Measurements from ENCODE around the gene HS3ST5. TPM values are rescaled to one million over a fixed set of nuclear protein-coding genes. Genes with fewer than 3 reads are reported as not detected.
A peak's percentile ranks its signal among the peaks of the same experiment; 100 is the strongest.

HS3ST5 gene
- total and polyA plus RNA-seq, 2 experiments from 2014 or later, result 2.8 to 3.5 TPM

DNA sequence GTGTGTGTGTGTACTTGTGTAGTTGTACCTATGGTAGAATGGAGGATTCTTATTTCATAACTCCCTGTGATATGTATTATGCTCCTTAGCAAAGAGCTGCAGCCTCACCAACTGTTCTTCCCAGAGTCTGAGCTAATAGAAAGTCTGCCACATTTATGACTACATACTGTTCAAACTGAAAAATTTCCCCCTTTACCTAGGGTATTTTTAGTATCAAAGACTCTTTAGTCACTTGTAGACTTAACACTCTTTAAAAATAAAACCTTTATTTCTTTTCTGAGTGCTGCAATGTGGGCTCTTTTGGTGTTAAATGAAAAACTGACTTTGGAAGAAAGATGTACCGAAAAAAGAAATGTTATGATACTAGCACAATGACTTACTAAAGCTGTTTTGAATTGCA is 39.6 kb upstream of the HS3ST5 start (continued):
- TF ChIP-seq, protein P1, sequence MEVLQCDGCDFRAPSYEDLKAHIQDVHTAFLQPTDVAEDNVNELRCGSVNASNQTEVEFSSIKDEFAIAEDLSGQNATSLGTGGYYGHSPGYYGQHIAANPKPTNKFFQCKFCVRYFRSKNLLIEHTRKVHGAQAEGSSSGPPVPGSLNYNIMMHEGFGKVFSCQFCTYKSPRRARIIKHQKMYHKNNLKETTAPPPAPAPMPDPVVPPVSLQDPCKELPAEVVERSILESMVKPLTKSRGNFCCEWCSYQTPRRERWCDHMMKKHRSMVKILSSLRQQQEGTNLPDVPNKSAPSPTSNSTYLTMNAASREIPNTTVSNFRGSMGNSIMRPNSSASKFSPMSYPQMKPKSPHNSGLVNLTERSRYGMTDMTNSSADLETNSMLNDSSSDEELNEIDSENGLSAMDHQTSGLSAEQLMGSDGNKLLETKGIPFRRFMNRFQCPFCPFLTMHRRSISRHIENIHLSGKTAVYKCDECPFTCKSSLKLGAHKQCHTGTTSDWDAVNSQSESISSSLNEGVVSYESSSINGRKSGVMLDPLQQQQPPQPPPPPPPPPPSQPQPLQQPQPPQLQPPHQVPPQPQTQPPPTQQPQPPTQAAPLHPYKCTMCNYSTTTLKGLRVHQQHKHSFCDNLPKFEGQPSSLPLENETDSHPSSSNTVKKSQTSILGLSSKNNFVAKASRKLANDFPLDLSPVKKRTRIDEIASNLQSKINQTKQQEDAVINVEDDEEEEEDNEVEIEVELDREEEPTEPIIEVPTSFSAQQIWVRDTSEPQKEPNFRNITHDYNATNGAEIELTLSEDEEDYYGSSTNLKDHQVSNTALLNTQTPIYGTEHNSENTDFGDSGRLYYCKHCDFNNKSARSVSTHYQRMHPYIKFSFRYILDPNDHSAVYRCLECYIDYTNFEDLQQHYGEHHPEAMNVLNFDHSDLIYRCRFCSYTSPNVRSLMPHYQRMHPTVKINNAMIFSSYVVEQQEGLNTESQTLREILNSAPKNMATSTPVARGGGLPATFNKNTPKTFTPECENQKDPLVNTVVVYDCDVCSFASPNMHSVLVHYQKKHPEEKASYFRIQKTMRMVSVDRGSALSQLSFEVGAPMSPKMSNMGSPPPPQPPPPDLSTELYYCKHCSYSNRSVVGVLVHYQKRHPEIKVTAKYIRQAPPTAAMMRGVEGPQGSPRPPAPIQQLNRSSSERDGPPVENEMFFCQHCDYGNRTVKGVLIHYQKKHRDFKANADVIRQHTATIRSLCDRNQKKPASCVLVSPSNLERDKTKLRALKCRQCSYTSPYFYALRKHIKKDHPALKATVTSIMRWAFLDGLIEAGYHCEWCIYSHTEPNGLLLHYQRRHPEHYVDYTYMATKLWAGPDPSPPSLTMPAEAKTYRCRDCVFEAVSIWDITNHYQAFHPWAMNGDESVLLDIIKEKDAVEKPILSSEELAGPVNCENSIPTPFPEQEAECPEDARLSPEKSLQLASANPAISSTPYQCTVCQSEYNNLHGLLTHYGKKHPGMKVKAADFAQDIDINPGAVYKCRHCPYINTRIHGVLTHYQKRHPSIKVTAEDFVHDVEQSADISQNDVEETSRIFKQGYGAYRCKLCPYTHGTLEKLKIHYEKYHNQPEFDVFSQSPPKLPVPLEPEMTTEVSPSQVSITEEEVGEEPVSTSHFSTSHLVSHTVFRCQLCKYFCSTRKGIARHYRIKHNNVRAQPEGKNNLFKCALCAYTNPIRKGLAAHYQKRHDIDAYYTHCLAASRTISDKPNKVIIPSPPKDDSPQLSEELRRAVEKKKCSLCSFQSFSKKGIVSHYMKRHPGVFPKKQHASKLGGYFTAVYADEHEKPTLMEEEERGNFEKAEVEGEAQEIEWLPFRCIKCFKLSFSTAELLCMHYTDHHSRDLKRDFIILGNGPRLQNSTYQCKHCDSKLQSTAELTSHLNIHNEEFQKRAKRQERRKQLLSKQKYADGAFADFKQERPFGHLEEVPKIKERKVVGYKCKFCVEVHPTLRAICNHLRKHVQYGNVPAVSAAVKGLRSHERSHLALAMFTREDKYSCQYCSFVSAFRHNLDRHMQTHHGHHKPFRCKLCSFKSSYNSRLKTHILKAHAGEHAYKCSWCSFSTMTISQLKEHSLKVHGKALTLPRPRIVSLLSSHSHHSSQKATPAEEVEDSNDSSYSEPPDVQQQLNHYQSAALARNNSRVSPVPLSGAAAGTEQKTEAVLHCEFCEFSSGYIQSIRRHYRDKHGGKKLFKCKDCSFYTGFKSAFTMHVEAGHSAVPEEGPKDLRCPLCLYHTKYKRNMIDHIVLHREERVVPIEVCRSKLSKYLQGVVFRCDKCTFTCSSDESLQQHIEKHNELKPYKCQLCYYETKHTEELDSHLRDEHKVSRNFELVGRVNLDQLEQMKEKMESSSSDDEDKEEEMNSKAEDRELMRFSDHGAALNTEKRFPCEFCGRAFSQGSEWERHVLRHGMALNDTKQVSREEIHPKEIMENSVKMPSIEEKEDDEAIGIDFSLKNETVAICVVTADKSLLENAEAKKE (CRISPR knock-in tag; IDR thresholded peaks at IDR 0.05), result no peak
- TF ChIP-seq POLR2AphosphoS5 (IDR thresholded peaks at IDR 0.05; ENCODE audit: low read depth) (no peak), EZH2 (IDR thresholded peaks at IDR 0.05; ENCODE audit: low read depth, unreplicated experiment) (no peak), NANOG (IDR thresholded peaks at IDR 0.05; ENCODE audit: borderline replicate concordance) (no peak)
- TF ChIP-seq, protein P2, sequence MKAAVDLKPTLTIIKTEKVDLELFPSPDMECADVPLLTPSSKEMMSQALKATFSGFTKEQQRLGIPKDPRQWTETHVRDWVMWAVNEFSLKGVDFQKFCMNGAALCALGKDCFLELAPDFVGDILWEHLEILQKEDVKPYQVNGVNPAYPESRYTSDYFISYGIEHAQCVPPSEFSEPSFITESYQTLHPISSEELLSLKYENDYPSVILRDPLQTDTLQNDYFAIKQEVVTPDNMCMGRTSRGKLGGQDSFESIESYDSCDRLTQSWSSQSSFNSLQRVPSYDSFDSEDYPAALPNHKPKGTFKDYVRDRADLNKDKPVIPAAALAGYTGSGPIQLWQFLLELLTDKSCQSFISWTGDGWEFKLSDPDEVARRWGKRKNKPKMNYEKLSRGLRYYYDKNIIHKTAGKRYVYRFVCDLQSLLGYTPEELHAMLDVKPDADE (IDR thresholded peaks at IDR 0.05), result no peak
- TF ChIP-seq, protein P3, sequence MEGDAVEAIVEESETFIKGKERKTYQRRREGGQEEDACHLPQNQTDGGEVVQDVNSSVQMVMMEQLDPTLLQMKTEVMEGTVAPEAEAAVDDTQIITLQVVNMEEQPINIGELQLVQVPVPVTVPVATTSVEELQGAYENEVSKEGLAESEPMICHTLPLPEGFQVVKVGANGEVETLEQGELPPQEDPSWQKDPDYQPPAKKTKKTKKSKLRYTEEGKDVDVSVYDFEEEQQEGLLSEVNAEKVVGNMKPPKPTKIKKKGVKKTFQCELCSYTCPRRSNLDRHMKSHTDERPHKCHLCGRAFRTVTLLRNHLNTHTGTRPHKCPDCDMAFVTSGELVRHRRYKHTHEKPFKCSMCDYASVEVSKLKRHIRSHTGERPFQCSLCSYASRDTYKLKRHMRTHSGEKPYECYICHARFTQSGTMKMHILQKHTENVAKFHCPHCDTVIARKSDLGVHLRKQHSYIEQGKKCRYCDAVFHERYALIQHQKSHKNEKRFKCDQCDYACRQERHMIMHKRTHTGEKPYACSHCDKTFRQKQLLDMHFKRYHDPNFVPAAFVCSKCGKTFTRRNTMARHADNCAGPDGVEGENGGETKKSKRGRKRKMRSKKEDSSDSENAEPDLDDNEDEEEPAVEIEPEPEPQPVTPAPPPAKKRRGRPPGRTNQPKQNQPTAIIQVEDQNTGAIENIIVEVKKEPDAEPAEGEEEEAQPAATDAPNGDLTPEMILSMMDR (conservative IDR thresholded peaks at IDR 0.05; ENCODE audit: low read depth in 2 of 2), result no peak

DNA sequence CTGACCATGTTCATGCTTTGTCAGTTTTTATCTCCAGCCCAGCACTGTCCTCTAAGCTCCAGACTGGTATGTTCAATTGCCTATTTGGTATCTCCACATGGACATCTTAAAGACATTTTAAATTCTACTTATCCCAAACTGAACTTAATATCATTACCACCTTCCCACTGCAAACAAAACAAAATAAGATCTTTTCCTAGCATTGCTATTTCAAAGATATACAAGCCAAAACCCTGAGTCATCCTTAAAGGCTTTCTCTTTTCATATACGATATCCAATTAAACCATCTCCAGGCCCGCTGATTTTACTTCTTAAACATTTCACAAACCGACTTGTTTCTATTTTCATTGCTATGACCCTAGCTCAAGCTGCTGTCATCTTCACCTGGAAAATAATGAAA is 35.1 kb upstream of the HS3ST5 start:
- Histone ChIP-seq H3K36me3 (ENCODE audit: insufficient read depth) (no peaks in the 10 kb centered on the region), H3F3A (replicated peaks; ENCODE audit: low read depth) (no peaks in the 10 kb centered on the region), H3K79me2 (replicated peaks; ENCODE audit: insufficient read depth) (no peaks in the 10 kb centered on the region), H2AFZ (no peak overlapping the region), H4K20me1 (replicated peaks; ENCODE audit: insufficient read depth) (no peaks in the 10 kb centered on the region), H3K27ac (ENCODE audit: low read depth) (no peak overlapping the region), H3K4me1 (ENCODE audit: insufficient read depth) (peaks cover 34% of the 10 kb centered on the region), H3K9me2 (ENCODE audit: insufficient read depth) (no peaks in the 10 kb centered on the region), H3K4me3 (no peak overlapping the region), H3K4me2 (no peak overlapping the region), H3K27me3 (ENCODE audit: insufficient read depth) (no peaks in the 10 kb centered on the region)
- no peak for ATAC-seq
- Mint-ChIP-seq H3K27ac (peak overlapping the region; percentile 69), H3K4me1 (peaks cover 42% of the 10 kb centered on the region), H3K9me3 (no peaks in the 10 kb centered on the region), H3K4me3 (no peak overlapping the region), H3K27me3 (ENCODE audit: insufficient read depth, low read depth, poor library complexity) (peaks cover 3% of the 10 kb centered on the region), H3K36me3 (ENCODE audit: low read depth) (no peaks in the 10 kb centered on the region)
- DNase-seq (ENCODE audit: low spot score), result no peak
- no peak for TF ChIP-seq ZNF331 (CRISPR knock-in tag; IDR thresholded peaks at IDR 0.05; ENCODE audit: low read depth)
- no peak for TF ChIP-seq EZH2phosphoT487 (IDR thresholded peaks at IDR 0.05; ENCODE audit: unreplicated experiment)
- no peak for TF ChIP-seq POLR2AphosphoS5 (IDR thresholded peaks at IDR 0.05; ENCODE audit: low read depth)
- TF ChIP-seq, protein P3 (conservative IDR thresholded peaks at IDR 0.05; ENCODE audit: low read depth in 2 of 2), result no peak
- no peak for TF ChIP-seq STAT1 (IDR thresholded peaks at IDR 0.05; ENCODE audit: unreplicated experiment)

Measured in GM23338 (cell line).